DND-41 (cell line): Measurements from ENCODE around the gene CCNI2.

Experiments
- CTCF ChIP-seq: IDR thresholded peaks from 2 replicates; pipeline ENCODE4 v1.5.1; 2012; ENCODE audit warnings: borderline replicate concordance, low read length, moderate library complexity, mild to moderate bottlenecking; ENCODE audit not compliant: poor library complexity, severe bottlenecking; ENCODE audit errors: extremely low read depth
- EZH2 ChIP-seq: IDR thresholded peaks from 3 replicates; pipeline ENCODE4 v1.6.1; 2012; ENCODE audit warnings: borderline replicate concordance, low read depth, mild to moderate bottlenecking, moderate library complexity, low read length, inconsistent platforms; ENCODE audit not compliant: severe bottlenecking

GRCh38 chr5:132736853-132737833, 10.1 kb upstream of the CCNI2 start, which contains the start of gene KIF3A:
- TF ChIP-seq CTCF (peak; percentile 7), EZH2 (no peak)
